Right lobe of liver (tissue), 4 donors: ENCODE results near the gene PDSS1.

ENCODE experiments used
- POLR2A ChIP-seq: fragments of 450-650 bp; IDR thresholded peaks from one replicate; pipeline ENCODE4 v1.6.1; 2017; ENCODE audit warnings: antibody characterized with exemption, mild to moderate bottlenecking
- TF ChIP-seq, protein P1 (sequence below), 4 donors: fragments of 200-600 bp in 3 of 4; fragments of 450-650 bp in 1 of 4; IDR thresholded peaks; one replicate each; pipeline versions ENCODE4 v1.5.1 to v1.8.0; 2016 to 2022; ENCODE audit warnings: antibody characterized with exemption in 4 of 4, mild to moderate bottlenecking in 2 of 4
- donor health status: DM: no; HTN: no; CAD: no.
- donor health status: DM: no; HTN: no; CAD: no.
- donor health status: DM: no; HTN: yes; CAD: no.

DNA sequence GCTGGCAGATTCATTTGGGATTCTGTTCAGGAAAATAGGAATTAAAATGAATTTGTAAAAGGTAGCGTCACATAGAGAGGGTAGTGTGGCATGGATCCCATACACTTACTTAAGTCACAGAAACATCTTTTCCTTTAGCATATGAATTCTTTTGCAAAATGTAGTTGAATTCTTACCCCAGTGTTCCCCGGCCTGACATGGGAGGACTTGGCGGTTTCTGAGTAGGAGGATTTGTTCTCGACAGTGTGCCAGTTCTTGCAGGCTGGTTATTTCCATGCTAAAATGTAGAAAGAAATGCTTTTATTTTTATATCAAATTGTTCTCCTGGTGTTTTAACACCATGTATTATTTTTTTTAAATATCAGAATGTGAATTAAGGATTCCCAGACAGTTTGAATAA lies 72.6 kb downstream of the PDSS1 start:
- TF ChIP-seq, protein P1, sequence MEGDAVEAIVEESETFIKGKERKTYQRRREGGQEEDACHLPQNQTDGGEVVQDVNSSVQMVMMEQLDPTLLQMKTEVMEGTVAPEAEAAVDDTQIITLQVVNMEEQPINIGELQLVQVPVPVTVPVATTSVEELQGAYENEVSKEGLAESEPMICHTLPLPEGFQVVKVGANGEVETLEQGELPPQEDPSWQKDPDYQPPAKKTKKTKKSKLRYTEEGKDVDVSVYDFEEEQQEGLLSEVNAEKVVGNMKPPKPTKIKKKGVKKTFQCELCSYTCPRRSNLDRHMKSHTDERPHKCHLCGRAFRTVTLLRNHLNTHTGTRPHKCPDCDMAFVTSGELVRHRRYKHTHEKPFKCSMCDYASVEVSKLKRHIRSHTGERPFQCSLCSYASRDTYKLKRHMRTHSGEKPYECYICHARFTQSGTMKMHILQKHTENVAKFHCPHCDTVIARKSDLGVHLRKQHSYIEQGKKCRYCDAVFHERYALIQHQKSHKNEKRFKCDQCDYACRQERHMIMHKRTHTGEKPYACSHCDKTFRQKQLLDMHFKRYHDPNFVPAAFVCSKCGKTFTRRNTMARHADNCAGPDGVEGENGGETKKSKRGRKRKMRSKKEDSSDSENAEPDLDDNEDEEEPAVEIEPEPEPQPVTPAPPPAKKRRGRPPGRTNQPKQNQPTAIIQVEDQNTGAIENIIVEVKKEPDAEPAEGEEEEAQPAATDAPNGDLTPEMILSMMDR (IDR thresholded peaks at IDR 0.05) = no peak
- TF ChIP-seq POLR2A = no peak
